Stimulated activated CD4-positive, alpha-beta T cell treated with anti-CD3 and anti-CD28 coated beads, Interleukin-4, amount 100 ng/mL, for 48 hours (primary cell): Measurements from ENCODE around the gene CASK.

Experiments
- DNase-seq, 2 donors: peaks; one replicate each; pipeline ENCODE4 v3.0.0-alpha.2; 2020; ENCODE audit warnings: low read depth in 2 of 2

CASK gene

DNA sequence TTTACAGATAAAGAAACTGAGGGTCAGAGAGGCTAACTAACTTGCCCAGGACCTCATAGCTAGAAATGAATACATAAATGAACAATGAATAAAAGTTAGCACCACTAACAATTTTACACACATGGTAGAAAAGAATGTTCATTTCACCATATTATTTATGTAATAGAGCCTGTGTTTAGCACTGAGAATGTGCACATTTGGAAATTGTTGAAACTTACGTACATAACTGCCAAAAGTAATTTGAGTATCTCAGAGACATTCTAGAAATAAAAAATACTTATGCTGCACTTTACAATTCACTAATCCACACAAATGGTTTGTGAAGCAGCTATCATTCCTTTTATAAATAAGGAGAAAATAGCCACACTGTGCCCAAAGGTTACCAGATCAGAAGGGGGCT is 9.9 kb downstream of the CASK start:
- DNase-seq: no peak

DNA sequence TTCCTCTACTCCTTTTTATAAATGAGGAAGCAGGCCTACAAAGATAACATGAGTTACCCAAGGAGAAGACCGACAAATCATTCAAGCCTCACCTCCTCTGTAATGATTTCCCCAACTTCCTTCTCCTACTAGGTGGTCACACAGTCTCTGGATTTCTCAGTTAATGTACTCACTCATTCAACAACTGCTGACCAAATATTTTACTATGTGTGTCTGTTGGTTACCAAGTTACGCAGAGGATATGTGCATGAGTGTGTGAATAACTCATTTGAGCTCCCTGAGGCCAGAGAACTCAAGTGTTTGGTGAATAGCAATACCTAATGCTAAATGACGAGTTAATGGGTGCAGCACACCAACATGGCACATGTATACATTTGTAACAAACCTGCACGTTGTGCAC is 10.4 kb downstream of the CASK start:
- no peak for DNase-seq

DNA sequence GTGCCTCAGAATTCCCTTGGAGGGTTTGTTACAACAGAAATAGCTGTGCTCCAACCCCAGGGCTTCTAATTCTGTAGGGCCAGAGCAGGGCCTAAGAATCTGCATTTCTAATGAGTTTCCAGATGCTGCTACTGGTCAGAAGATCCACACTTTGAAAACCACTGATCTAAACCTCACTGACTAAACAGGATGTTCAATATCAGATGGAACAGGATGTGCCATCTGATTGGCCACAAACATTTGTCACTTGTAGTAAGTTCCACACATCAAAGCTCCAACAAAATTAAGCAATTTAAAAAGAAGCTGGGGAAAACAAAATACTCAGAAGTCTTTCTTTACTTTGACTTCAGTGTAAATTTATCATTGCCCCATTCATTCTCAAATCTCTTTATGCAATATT is 14.3 kb downstream of the CASK start:
- DNase-seq: no peak

DNA sequence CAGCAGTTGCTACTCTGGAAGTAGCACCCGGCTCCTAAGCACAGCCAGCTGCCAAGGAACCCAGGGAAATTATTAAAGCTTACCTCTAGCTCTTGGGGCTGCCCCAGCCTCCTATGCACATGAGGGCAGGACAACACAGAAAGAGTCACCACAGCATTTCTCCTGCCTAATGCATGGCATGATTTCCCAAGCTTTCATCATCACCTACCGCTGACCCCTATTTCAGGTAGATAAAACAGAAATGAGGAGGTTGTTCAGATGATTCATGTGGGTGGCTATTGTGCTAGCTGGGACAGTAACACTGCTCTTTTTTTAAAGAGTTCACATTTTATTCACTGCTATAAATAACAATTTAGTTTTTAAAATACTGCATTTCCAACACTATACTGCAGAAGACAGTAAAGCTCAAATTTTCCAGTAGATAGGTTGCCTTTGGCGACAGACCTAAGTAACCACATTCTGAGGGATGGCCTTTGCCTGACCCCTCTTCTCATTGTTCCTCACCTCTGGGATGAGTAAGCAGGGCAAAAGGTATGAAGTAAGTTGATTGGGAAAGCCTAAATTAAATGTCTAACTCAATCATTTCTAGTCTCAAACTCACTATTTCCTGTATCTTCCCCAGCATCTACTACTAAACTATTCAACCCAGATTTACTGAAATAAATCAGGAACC is 16.7 kb downstream of the CASK start:
- no peak for DNase-seq

DNA sequence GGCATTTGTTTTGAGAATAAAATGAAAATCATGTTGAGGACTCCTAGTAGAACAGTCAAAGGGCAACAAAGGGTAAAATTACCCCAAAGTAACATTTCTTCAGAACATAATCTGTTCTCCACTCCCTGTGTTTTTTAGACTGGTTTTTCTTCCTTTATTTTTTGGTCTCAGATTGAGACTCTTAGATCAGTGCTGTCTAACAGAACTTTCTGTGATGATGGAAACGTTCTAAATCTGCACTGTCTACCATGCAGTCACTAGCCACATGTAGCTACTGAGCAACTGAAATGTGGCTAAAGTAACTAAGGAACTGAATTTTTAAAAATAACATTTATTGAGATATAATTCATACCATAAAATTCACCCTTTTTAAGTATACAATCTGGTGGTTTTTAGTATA is 19.8 kb downstream of the CASK start:
- no peak for DNase-seq

DNA sequence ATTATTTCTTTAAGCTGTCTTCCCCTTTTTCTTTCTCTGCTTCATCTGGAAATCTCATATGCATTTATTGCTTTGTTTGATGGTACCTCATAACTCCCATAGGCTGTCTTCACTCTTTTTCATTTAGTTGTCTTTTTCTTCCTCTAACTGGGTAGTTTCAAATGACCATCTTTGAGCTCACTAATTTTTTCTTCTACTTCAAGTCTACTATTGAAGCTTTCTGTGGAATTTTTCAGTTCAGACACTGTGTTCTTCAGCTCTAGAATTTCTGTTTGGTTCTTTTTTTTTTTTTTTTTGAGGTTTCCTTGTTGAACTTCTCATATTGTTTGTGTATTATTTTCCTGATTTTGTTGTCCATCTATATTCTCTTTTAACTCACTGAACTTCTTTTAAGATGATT is 23.0 kb downstream of the CASK start:
- no peak for DNase-seq

DNA sequence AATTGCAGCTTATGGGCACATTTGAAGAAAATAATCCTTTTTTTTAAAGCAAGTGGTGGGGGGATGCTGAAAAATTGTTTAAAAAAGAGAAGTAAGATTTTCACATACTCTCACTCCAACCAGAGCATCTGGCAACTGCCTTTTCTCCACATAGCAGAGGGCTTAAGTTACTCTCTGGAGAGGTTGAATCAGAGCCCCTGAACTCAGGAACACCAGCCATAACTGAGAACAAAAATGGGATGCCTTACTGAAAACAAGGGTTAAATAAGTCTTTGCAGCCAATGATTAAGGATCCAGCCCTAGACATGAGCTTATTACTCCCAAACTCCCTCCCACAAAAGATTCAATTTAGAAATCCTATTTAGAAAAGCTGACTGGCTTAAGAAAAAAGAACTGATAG is 27.5 kb downstream of the CASK start:
- no peak for DNase-seq

DNA sequence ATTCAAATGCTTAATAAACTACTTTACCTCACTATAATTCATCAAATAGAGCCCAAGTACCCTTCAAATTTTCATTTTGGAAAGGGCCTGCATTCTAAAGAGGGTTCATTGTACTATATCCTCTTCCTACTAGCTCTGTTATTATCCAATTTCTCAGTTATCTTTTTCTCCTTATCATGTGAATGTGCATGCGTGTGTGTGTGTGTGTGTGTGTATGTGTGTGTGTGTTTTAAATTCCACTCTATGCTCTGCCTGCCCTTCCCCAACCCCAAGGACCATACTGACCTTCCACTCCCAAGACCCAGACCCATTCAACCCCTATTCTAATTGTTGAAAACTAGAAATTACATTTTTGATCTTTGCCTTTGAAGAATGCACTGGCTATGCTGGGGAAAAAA is 33.3 kb downstream of the CASK start:
- no peak for DNase-seq

DNA sequence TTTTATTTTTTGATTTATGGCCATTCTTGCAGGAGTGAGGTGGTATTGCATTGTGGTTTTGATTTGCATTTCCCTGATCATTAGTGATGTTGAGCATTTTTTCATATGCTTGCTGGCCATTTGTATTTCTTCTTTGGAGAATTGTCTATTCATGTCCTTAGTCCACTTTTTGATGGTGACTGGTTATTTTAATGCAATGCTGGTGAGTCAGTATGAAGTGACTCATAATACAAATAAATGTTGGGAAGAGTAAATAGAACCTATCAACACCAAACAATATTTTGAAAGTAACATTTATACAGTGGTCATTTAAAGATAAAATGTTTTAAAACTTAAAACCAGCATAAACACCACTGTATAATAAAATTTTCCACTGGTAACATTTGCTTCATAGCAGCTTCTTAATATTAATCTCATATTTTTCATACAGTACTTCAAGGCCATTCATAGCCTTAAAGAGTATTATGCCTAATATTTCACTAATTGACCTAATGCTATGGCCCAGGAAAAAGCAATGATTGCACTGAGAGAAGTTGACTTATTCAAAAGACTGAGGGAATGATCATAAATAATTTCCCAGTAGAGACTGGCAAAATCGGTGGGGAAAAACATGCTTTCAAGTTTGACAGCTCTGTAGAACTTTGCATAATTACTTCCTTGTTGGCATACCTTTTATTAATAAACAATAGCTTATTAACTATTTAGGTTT is 33.9 kb downstream of the CASK start:
- no peak for DNase-seq

DNA sequence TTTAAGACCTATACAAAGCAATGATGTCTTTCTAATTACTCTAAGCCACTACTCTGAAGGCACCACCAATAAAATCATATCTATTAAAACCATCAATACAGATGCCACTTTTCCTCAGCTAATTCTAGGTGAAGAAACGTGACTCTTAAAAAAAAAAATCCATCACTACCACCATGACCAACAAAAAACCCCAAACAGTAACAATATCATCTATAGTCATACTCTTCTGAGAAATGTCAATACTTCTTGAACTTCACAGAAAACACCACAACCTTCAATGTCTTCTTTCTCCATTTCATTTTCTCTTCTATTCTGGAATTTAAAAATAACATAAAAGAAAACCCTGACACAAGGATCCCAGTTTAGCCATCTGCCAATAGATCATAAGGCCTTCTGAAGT is 35.7 kb downstream of the CASK start:
- no peak for DNase-seq

DNA sequence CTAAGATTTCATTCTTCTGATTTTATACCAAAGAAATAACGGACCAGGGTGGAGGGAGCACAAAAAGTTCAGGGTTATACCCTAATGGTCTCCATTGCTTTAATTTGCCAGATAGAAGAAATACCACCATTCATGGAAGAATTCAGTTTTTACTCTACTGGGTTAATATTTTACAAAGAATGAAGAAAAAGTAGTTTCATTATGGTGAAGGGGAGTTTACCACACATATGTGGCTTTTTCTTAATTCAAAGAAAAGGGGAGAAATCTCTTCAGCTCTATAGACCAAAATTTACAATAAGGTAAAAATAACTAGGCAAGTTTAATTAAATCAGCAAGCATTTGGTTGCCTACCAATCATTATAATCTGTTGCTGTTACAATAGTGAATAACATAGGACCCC is 37.6 kb downstream of the CASK start:
- DNase-seq: no peak

DNA sequence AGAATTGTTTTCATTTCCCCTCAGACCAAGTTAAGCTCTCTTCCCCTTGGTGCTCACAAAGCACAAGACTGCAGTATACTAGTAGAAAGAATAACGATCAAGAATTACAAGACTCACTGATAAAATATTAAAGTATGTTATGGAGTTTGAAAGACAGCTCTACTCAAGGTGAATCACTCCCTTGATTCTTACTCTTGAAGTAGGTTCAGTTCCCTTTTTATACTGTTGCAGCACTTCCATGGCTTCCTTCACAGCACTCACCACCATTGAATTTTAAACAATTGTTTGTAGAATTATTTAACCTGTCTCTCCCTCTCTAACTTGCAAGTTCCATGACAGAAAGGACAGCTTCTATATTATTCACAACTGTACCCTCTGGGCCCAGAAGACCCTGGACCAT is 42.2 kb downstream of the CASK start:
- no peak for DNase-seq

DNA sequence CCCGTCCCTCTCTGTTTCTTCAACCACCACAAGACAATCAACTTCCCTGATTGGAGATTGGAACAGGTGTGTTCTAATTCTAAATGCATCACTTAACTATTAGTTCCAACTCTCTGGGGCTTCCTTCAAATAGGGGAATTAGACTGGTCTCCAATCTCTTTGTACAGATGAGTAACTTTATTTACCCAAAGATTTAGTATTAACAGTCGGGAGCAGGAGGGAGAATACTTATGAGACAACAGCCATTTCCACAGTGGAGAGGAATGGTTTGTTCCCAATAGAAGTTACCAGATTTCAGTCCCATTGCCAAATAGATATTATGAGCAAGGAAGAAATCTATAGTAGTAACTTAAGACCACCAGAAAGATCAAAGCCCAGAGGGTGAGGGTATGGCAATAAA is 46.2 kb downstream of the CASK start:
- DNase-seq: no peak

DNA sequence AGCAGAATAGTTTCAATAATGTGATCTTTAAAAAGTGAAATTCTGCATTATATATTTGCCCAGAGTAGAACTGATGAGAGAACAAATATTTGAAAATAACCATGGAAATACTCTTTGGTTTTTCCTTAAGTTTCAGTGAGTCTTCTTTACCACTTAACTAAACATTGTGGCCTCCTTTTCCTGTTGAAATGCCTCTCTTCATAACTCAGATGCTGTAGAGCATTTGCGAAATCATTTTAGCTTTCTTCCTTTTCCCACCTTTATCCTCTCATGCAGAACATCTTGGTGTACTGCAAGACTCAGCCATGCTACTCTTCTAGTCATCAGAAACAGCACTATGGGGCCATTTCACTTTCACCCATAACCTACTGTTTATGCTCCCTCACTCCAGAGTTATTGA is 48.2 kb downstream of the CASK start:
- DNase-seq: no peak

DNA sequence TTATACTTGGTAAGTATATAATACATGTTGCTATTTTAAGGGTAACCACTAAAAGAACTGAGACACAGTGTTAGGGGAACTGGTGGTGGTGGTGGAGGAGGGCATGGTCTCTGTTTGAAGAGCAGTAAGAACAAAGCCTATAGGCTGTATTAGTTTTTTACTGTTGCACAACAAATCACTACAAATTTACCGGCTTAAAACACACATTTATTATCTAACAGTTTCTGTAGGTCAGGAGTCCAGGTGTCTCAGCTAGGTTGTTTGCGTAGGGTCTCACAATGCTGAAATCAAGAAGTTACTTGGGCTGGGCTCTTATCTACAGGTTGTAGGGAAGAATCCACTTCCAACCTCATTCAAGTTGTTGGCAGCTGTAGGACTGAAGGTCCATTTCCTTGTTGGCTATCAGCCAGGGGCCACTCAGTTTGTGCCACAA is 52.6 kb downstream of the CASK start:
- DNase-seq: no peak

DNA sequence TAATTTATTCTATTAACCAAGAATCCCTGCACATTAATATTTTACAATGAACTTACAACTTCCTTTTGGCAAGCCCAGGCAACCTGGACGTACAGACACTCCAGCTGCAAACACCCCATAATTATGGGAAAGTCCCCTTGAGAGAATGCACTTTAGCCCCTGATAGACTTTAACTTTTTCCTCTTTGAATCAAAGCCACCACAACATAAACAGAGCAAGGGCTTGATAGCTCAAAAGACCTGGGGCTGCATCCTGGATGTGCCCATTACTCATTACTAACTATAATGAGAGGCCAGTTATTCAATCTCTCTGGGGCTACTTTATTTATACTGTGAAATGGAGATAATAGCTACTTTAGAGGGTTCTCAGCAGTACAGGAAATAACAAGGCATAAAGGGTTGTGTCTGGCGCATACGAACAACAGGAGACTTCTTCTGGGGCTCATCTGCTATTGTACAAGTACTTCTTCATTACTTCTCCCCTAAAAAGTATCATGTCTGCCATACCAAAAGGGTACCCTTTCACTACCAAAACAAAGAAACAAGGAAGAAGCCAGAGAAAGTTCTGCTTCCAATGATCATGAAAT is 54.9 kb downstream of the CASK start:
- no peak for DNase-seq

DNA sequence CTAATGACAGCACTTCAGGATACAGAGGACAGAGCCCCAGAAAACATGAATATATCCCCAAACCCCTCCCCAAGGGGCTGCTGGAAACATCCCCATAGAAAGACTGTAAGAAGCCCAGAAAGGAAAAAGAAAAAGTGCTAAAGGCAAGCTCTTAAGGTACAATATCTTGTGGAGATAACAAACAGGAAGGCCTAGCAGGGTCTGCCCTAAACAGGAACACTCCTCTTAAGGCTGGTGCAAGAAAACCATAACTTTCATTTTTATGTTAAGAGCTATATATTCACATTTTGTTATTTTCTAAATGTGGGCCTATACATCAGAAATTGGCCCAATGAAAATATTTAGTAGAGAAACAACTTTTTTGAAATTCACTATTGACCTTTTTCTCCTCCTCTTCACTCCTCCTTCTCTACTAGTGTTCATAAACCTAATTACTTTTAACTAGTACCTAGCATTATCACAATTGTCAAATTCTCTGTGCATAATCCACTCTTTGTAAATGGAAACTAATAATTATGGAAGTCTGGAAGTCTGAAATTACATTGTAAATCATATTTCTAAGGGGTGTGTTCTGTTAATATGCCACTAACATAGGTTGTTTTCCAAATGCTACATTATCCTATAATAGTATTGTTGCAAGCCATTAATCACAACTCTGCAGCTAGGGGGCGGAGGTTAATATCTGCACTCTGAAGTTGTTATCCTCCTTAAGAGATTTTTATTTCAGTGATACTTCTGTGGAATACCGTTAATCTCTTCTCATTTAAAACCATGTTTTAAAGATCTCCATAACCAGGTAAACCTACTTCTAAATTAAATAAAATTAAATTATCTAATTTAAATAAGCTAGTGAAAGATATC is 59.8 kb downstream of the CASK start:
- DNase-seq: no peak

DNA sequence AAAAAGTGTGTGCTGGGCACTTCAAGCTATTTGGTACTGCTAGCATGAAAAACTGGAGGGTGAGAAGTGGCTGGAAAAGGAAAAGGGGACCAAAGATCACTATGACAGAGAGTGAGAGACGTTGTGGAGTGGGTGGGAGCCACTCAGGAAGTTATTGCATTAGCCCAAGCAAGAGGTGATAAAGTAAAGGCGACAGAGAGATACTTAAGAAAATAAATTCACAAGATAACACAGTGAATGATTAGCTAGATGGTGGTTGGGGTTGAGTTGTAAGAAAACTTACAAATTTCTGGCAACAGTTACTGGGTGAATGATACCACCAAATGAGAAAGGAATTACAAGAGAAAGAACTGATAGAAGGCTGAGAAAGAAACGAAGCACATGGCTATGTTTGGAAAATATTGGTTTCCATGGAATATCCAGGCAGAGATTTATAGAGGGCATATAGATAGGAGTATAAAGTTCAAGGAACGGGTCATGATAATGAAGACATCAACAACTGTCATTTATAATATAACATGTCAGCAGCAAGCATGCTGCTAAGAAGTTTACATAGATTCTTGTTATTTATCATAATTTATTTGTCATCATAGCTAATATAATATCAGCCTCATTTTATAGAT is 60.7 kb downstream of the CASK start:
- no peak for DNase-seq

DNA sequence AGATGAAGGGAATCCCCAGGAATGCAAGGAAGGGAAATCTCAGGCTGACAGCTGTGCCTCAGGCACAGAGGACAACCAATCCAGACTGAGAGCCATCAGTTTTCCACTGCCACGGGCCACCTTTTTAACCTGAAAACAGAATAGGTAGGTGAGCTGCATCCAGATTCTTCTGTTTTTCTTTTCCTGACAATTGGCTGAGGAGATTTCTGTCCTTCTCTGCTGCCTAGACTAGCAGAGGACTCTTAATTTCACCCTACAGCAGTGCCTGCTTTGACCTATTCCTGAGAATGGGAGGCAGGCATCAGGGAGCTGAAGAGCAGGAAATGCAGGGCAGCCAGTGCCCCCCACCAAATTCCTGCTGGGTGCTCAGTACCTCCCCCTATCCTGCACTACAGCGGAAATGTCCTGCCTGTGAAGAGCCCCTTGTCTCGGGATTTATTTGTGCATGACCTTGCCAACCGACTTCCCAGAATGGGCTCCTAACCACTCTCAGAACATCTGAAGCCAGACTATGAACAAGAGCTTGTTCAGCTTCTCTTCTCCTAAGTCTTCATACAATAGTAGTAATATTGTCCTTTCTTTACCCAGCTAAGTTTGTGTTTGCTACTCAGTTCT is 65.1 kb downstream of the CASK start:
- DNase-seq: no peak

DNA sequence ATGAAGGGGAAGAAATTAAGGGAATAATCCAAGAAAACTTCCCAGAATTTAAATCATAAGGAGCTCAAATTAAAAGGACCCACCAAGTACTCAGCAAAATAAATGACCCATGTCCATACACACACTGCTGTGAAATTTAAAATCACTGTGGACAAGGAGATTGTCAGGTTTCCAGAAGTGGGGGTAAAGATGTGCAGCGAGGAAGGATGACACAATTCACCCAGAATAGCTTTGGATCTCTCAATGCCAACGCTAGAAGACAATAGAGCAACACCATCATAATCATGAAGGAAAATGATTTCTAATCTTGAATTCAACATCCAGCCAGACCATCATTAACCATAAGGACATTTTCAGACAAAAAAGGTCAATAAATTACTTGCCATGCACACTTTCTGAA is 65.7 kb downstream of the CASK start:
- DNase-seq: no peak

DNA sequence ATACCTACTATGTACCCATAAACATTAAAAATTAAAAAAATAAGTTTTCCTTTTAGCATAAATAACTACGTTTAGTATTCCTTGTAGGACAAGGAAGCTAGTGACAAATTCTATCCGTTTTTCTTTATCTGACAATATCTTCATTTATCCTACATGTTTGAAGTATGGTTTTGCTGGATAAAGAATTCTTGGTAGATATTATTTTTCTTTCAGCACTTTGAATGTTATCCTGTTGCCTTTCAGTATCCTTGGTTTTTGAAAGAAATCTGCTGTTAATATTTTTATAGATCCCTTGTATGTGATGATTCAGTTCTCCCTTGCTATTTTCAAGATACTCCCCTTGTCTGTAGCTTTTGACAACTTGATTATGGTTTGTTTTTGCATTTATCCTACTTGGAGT is 76.6 kb downstream of the CASK start:
- no peak for DNase-seq
